OCI-M1 (cell line): ENCODE measurements around the gene CTRB1.

Experiments
- DNase-seq: peaks from one replicate; lab custom pipeline; 2025; lab: John Stamatoyannopoulos, UW

Gene CTRB1

GRCh38 chr16:75218256-75219076 is at the start of gene CTRB1:
Gene CTRB1 (plus strand): TSS chr16:75218988. CDS start chr16:75219008, 20 bp downstream.
- no peak for DNase-seq

GRCh38 chr16:75169899-75170405 is 48.8 kb upstream of the CTRB1 start:
- DNase-seq = no peak

- DNase-seq = no peak
These were observed 46.2 kb upstream of the CTRB1 start for GRCh38 chr16:75172578-75172977.

- no peak for DNase-seq
These were observed 43.7 kb upstream of the CTRB1 start for GRCh38 chr16:75175074-75175473.

- DNase-seq = peak; percentile 7
These were observed 41.9 kb upstream of the CTRB1 start for GRCh38 chr16:75176926-75177325.

GRCh38 chr16:75179208-75179607 is 39.6 kb upstream of the CTRB1 start:
- DNase-seq = no peak

- DNase-seq = peak; percentile 90
These were observed 37.2 kb upstream of the CTRB1 start for GRCh38 chr16:75181630-75182029.

- DNase-seq = no peak
These were observed 29.8 kb upstream of the CTRB1 start for GRCh38 chr16:75188832-75189477.

- DNase-seq = no peak
These were observed 29.0 kb upstream of the CTRB1 start for GRCh38 chr16:75189638-75190245.

GRCh38 chr16:75192606-75193264 is 26.1 kb upstream of the CTRB1 start:
- DNase-seq = no peak

GRCh38 chr16:75193265-75193650 is 25.5 kb upstream of the CTRB1 start:
- DNase-seq = no peak

GRCh38 chr16:75193730-75194444 is 24.9 kb upstream of the CTRB1 start:
- DNase-seq = no peak

GRCh38 chr16:75195811-75196790 is 22.7 kb upstream of the CTRB1 start:
- DNase-seq = no peak

- DNase-seq = no peak
These were observed 22.0 kb upstream of the CTRB1 start for GRCh38 chr16:75196836-75197235.

- peak; percentile 28 for DNase-seq
These were observed 21.2 kb upstream of the CTRB1 start for GRCh38 chr16:75197522-75198134.

GRCh38 chr16:75198135-75198600 is 20.6 kb upstream of the CTRB1 start:
- peak; percentile 39 for DNase-seq

GRCh38 chr16:75202069-75202590 is 16.7 kb upstream of the CTRB1 start:
- DNase-seq = no peak

GRCh38 chr16:75203096-75203495 is 15.7 kb upstream of the CTRB1 start:
- DNase-seq = no peak

- peak; percentile 16 for DNase-seq
These were observed 14.9 kb upstream of the CTRB1 start for GRCh38 chr16:75203667-75204409.
